ENCODE data around the gene ADAMTS10. TPM values are rescaled to one million over a fixed set of nuclear protein-coding genes. Genes with fewer than 3 reads are reported as not detected.

The ADAMTS10 gene
- total RNA-seq, 1 donor from 2014 or later: 11.5 TPM

GRCh38 chr19:8614455-8614854 lies 3.9 kb upstream of the ADAMTS10 start:
- no peak for TF ChIP-seq CTCF (IDR thresholded peaks at IDR 0.05; ENCODE audit: borderline replicate concordance)

GRCh38 chr19:8612807-8613171 lies 2.3 kb upstream of the ADAMTS10 start:
- peaks cover 22% of the 10 kb centered on the region for H3K4me1 ChIP-seq
- DNase-seq: no peak
- H3K4me3 ChIP-seq: no peak overlapping the region
- TF ChIP-seq CTCF (IDR thresholded peaks at IDR 0.05; ENCODE audit: borderline replicate concordance): no peak
- H3K9me3 ChIP-seq (replicated peaks): no peaks in the 10 kb centered on the region
- H3K36me3 ChIP-seq: no peaks in the 10 kb centered on the region
- intact Hi-C loops (cut with micrococcal nuclease): no loop called here
- H3K27me3 ChIP-seq (ENCODE audit: low read depth): peaks cover 46% of the 10 kb centered on the region
- peak overlapping the region; percentile 65 for H3K27ac ChIP-seq (replicated peaks)

More at GRCh38 chr19:8614455-8614854, 3.9 kb upstream of the ADAMTS10 start:
- Histone ChIP-seq H3K4me1 (peaks cover 11% of the 10 kb centered on the region), H3K36me3 (no peaks in the 10 kb centered on the region), H3K4me3 (no peak overlapping the region), H3K27me3 (ENCODE audit: low read depth) (peaks cover 54% of the 10 kb centered on the region), H3K9me3 (replicated peaks) (no peaks in the 10 kb centered on the region), H3K27ac (replicated peaks) (no peak overlapping the region)
- intact Hi-C loops (cut with micrococcal nuclease): no loop called here
- DNase-seq: no peak

GRCh38 chr19:8611877-8612806 lies 1.6 kb upstream of the ADAMTS10 start:
- H3K36me3 ChIP-seq: no peaks in the 10 kb centered on the region
- peak; percentile 72 for DNase-seq
- H3K4me3 ChIP-seq: no peak overlapping the region

GRCh38 chr19:8611391-8611876 lies 919 bp upstream of the ADAMTS10 start:
- no peak overlapping the region for H3K4me3 ChIP-seq
- DNase-seq: no peak
- H3K9me3 ChIP-seq (replicated peaks): no peaks in the 10 kb centered on the region
- intact Hi-C loops (cut with micrococcal nuclease): no loop called here
- H3K4me1 ChIP-seq: peaks cover 29% of the 10 kb centered on the region
- TF ChIP-seq CTCF (IDR thresholded peaks at IDR 0.05; ENCODE audit: borderline replicate concordance): no peak
- no peaks in the 10 kb centered on the region for H3K36me3 ChIP-seq
- H3K27me3 ChIP-seq (ENCODE audit: low read depth): peaks cover 32% of the 10 kb centered on the region
- peak overlapping the region; percentile 65 for H3K27ac ChIP-seq (replicated peaks)

More at GRCh38 chr19:8611877-8612806, 1.6 kb upstream of the ADAMTS10 start:
- TF ChIP-seq CTCF (IDR thresholded peaks at IDR 0.05; ENCODE audit: borderline replicate concordance): no peak
- Histone ChIP-seq H3K27ac (replicated peaks) (peak overlapping the region; percentile 65), H3K9me3 (replicated peaks) (no peaks in the 10 kb centered on the region), H3K27me3 (ENCODE audit: low read depth) (peaks cover 39% of the 10 kb centered on the region), H3K4me1 (peaks cover 26% of the 10 kb centered on the region)
- intact Hi-C loops (cut with micrococcal nuclease): no loop called here

- Histone ChIP-seq H3K4me1 (peaks cover 29% of the 10 kb centered on the region), H3K9me3 (replicated peaks) (no peaks in the 10 kb centered on the region), H3K27me3 (ENCODE audit: low read depth) (peaks cover 27% of the 10 kb centered on the region), H3K4me3 (peak overlapping the region; percentile 72), H3K36me3 (no peaks in the 10 kb centered on the region), H3K27ac (replicated peaks) (peak overlapping the region; percentile 86)
- no peak for TF ChIP-seq CTCF (IDR thresholded peaks at IDR 0.05; ENCODE audit: borderline replicate concordance)
- intact Hi-C loops (cut with micrococcal nuclease): no loop called here
- DNase-seq: no peak
These were observed 403 bp upstream of the ADAMTS10 start for GRCh38 chr19:8610936-8611300.
